ENCODE measurements around the gene MAGIX. TPM values are rescaled to one million over a fixed set of nuclear protein-coding genes. Genes with fewer than 3 reads are reported as not detected.
"Not testable (repeated sequence)": the region's sequence is repeated elsewhere in the genome, so short reads cannot be mapped to it uniquely, and the experiment has no call there.

Gene MAGIX
- total and polyA plus RNA-seq, 2 donors (not counting 1 experiment from before 2014, with no cell fraction given) = 0.40 to 1.7 TPM

DNA sequence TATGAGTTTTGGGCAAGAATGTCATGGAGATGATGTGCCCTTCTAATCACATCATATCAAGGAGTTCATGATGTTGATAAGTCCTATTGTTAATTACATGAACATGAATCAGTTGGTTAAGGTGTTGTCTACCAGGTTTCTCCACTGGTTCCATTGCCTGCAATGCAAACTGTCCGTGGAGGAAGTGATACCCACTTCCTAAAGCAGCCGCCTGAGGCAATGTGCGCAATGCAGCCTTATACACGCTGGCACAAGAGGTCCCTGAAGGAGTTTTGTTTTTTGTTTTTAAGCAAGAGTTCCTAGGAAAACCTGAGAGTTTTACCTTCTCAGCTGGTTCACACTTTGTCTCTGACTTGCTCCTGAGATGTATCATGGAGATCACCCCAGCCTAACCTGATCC is 33.1 kb upstream of the MAGIX start:
- Histone ChIP-seq H3K4me2 (ENCODE audit: extremely low read depth, insufficient read depth, low read length) (no peak overlapping the region), H3K4me3 (replicated peaks in 1 of 4; ENCODE audit: control extremely low read depth in 1 of 4, insufficient read depth in 1 of 4, low read depth in 3 of 4, low read length in 4 of 4) (no peak overlapping the region), H3K9ac (ENCODE audit: insufficient read depth, low read length) (no peak overlapping the region), H2AFZ (ENCODE audit: low read length) (no peak overlapping the region), H3K27me3 (ENCODE audit: control insufficient read depth, insufficient read depth, low read length) (no peaks in the 10 kb centered on the region), H3K79me2 (ENCODE audit: control insufficient read depth, insufficient read depth, low read length) (no peaks in the 10 kb centered on the region), H4K20me1 (ENCODE audit: control insufficient read depth, extremely low read depth, insufficient read depth, low read length) (no peaks in the 10 kb centered on the region), H3K4me1 (ENCODE audit: control insufficient read depth, extremely low read depth, insufficient read depth, low read length) (no peaks in the 10 kb centered on the region), H3K36me3 (ENCODE audit: control insufficient read depth, insufficient read depth, low read length) (no peaks in the 10 kb centered on the region), H3K27ac (ENCODE audit: insufficient read depth, low read length) (no peak overlapping the region), H3K9me3 (ENCODE audit: control insufficient read depth, insufficient read depth, low read depth, low read length) (no peaks in the 10 kb centered on the region)
- no peak for TF ChIP-seq EZH2 (IDR thresholded peaks at IDR 0.05; ENCODE audit: low read length, missing control alignments)
- TF ChIP-seq, protein P1, sequence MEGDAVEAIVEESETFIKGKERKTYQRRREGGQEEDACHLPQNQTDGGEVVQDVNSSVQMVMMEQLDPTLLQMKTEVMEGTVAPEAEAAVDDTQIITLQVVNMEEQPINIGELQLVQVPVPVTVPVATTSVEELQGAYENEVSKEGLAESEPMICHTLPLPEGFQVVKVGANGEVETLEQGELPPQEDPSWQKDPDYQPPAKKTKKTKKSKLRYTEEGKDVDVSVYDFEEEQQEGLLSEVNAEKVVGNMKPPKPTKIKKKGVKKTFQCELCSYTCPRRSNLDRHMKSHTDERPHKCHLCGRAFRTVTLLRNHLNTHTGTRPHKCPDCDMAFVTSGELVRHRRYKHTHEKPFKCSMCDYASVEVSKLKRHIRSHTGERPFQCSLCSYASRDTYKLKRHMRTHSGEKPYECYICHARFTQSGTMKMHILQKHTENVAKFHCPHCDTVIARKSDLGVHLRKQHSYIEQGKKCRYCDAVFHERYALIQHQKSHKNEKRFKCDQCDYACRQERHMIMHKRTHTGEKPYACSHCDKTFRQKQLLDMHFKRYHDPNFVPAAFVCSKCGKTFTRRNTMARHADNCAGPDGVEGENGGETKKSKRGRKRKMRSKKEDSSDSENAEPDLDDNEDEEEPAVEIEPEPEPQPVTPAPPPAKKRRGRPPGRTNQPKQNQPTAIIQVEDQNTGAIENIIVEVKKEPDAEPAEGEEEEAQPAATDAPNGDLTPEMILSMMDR (conservative IDR thresholded peaks at IDR 0.05 in 1 of 2, IDR thresholded peaks at IDR 0.05 in 1 of 2; ENCODE audit: low read depth in 1 of 2, low read length in 2 of 2) = no peak
- no peak for DNase-seq (ENCODE audit: low read depth in 2 of 2)

GRCh38 chrX:49132275-49132674 is 30.3 kb upstream of the MAGIX start:
- not testable (repeated sequence) for H3K9ac ChIP-seq (ENCODE audit: insufficient read depth, low read length)

DNA sequence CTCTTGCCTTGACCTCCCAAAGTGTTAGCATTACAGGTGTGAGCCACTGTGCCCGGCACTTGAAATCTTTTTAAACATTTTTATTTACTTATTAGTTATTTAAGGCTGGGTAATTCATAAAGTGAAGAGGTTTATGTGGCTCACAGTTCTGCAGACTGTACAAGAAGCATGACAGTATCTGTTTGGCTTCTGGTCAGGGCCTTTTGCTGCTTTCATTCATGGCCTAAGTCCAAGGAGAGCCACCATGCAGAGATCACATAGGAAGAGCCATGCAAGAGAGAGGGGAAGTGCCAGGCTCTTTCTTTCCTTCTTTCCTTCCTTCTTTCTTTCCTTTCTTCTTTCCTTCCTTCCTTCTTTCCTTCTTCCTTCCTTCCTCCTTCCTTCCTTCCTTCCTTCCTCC is 28.8 kb upstream of the MAGIX start:
- H4K20me1 ChIP-seq (ENCODE audit: control insufficient read depth, extremely low read depth, insufficient read depth, low read length) = no peaks in the 10 kb centered on the region
- TF ChIP-seq, protein P1 (conservative IDR thresholded peaks at IDR 0.05 in 1 of 2, IDR thresholded peaks at IDR 0.05 in 1 of 2; ENCODE audit: low read depth in 1 of 2, low read length in 2 of 2) = no peak
- no peak for TF ChIP-seq EZH2 (IDR thresholded peaks at IDR 0.05; ENCODE audit: low read length, missing control alignments)
- no peak overlapping the region for H3K9ac ChIP-seq (ENCODE audit: insufficient read depth, low read length)
- H3K27ac ChIP-seq (ENCODE audit: insufficient read depth, low read length) = no peak overlapping the region
- no peaks in the 10 kb centered on the region for H3K79me2 ChIP-seq (ENCODE audit: control insufficient read depth, insufficient read depth, low read length)
- no peaks in the 10 kb centered on the region for H3K4me1 ChIP-seq (ENCODE audit: control insufficient read depth, extremely low read depth, insufficient read depth, low read length)
- DNase-seq (ENCODE audit: low read depth in 2 of 2) = no peak
- H2AFZ ChIP-seq (ENCODE audit: low read length) = no peak overlapping the region
- no peak overlapping the region for H3K4me2 ChIP-seq (ENCODE audit: extremely low read depth, insufficient read depth, low read length)
- H3K27me3 ChIP-seq (ENCODE audit: control insufficient read depth, insufficient read depth, low read length) = no peaks in the 10 kb centered on the region
- H3K36me3 ChIP-seq (ENCODE audit: control insufficient read depth, insufficient read depth, low read length) = no peaks in the 10 kb centered on the region
- no peaks in the 10 kb centered on the region for H3K9me3 ChIP-seq (ENCODE audit: control insufficient read depth, insufficient read depth, low read depth, low read length)
- no peak overlapping the region for H3K4me3 ChIP-seq (replicated peaks in 1 of 4; ENCODE audit: control extremely low read depth in 1 of 4, insufficient read depth in 1 of 4, low read depth in 3 of 4, low read length in 4 of 4)

More at GRCh38 chrX:49132275-49132674, 30.3 kb upstream of the MAGIX start:
- H3K36me3 ChIP-seq (ENCODE audit: control insufficient read depth, insufficient read depth, low read length); H2AFZ ChIP-seq (ENCODE audit: low read length); H3K4me2 ChIP-seq (ENCODE audit: extremely low read depth, insufficient read depth, low read length); H3K4me3 ChIP-seq (replicated peaks in 1 of 4; ENCODE audit: control extremely low read depth in 1 of 4, insufficient read depth in 1 of 4, low read depth in 3 of 4, low read length in 4 of 4); DNase-seq (ENCODE audit: low read depth in 2 of 2); H4K20me1 ChIP-seq (ENCODE audit: control insufficient read depth, extremely low read depth, insufficient read depth, low read length); H3K9me3 ChIP-seq (ENCODE audit: control insufficient read depth, insufficient read depth, low read depth, low read length); H3K4me1 ChIP-seq (ENCODE audit: control insufficient read depth, extremely low read depth, insufficient read depth, low read length); H3K79me2 ChIP-seq (ENCODE audit: control insufficient read depth, insufficient read depth, low read length); H3K27me3 ChIP-seq (ENCODE audit: control insufficient read depth, insufficient read depth, low read length); H3K27ac ChIP-seq (ENCODE audit: insufficient read depth, low read length): not testable (repeated sequence)
